ENCODE data around the gene ZSCAN25. TPM values are rescaled to one million over a fixed set of nuclear protein-coding genes. Genes with fewer than 3 reads are reported as not detected.
A peak's percentile ranks its signal among the peaks of the same experiment; 100 is the strongest.
"Not testable (repeated sequence)": the region's sequence is repeated elsewhere in the genome, so short reads cannot be mapped to it uniquely, and the experiment has no call there.

Gene ZSCAN25
- polyA plus RNA-seq, 1 donor from 2014 or later = 12.2 TPM

GRCh38 chr7:99631295-99632109, 14.8 kb downstream of the ZSCAN25 start:
- Histone ChIP-seq H3K27me3 (ENCODE audit: insufficient read depth, low read depth, low read length) (no peaks in the 10 kb centered on the region), H2AFZ (ENCODE audit: low read depth, low read length) (no peak overlapping the region), H3K4me2 (ENCODE audit: low read length) (no peak overlapping the region), H4K20me1 (ENCODE audit: insufficient read depth) (no peaks in the 10 kb centered on the region), H3K9ac (ENCODE audit: low read length) (no peak overlapping the region), H3K27ac (ENCODE audit: low read length) (no peak overlapping the region), H3F3A (ENCODE audit: insufficient read depth, low read length, poor library complexity, severe bottlenecking) (no peaks in the 10 kb centered on the region), H3K9me3 (ENCODE audit: low read length) (no peaks in the 10 kb centered on the region), H3K4me3 (ENCODE audit: low read length) (no peak overlapping the region), H3K9me2 (ENCODE audit: insufficient read depth, low read length) (no peaks in the 10 kb centered on the region), H3K36me3 (ENCODE audit: insufficient read depth, low read length) (peaks cover 3% of the 10 kb centered on the region), H3K79me2 (replicated peaks; ENCODE audit: insufficient read depth, low read length) (no peaks in the 10 kb centered on the region)
- TF ChIP-seq SMC3 (conservative IDR thresholded peaks at IDR 0.05; ENCODE audit: poor library complexity) (peak; percentile 61), TAF1 (IDR thresholded peaks at IDR 0.05; ENCODE audit: low read depth) (no peak), CTCF (IDR thresholded peaks at IDR 0.05; ENCODE audit: poor library complexity, severe bottlenecking) (peak; percentile 58), EZH2 (IDR thresholded peaks at IDR 0.05; ENCODE audit: borderline replicate concordance, insufficient read depth, low read length, poor library complexity, severe bottlenecking) (no peak), MXI1 (conservative IDR thresholded peaks at IDR 0.05; ENCODE audit: poor library complexity, severe bottlenecking) (no peak), RAD21 (conservative IDR thresholded peaks at IDR 0.05) (peak; percentile 64)

GRCh38 chr7:99637414-99637813, 20.7 kb downstream of the ZSCAN25 start:
- H3K79me2 ChIP-seq (replicated peaks; ENCODE audit: insufficient read depth, low read length); H3F3A ChIP-seq (ENCODE audit: insufficient read depth, low read length, poor library complexity, severe bottlenecking); H3K9me3 ChIP-seq (ENCODE audit: low read length); H2AFZ ChIP-seq (ENCODE audit: low read depth, low read length); H3K4me2 ChIP-seq (ENCODE audit: low read length); H3K4me3 ChIP-seq (ENCODE audit: low read length); H3K27me3 ChIP-seq (ENCODE audit: insufficient read depth, low read depth, low read length); H4K20me1 ChIP-seq (ENCODE audit: insufficient read depth); H3K9ac ChIP-seq (ENCODE audit: low read length); H3K9me2 ChIP-seq (ENCODE audit: insufficient read depth, low read length); H3K27ac ChIP-seq (ENCODE audit: low read length); H3K36me3 ChIP-seq (ENCODE audit: insufficient read depth, low read length): not testable (repeated sequence)

- Histone ChIP-seq H3K9me3 (ENCODE audit: low read length) (no peaks in the 10 kb centered on the region), H3F3A (ENCODE audit: insufficient read depth, low read length, poor library complexity, severe bottlenecking) (no peaks in the 10 kb centered on the region), H3K4me3 (ENCODE audit: low read length) (no peak overlapping the region), H3K9ac (ENCODE audit: low read length) (no peak overlapping the region), H3K27me3 (ENCODE audit: insufficient read depth, low read depth, low read length) (no peaks in the 10 kb centered on the region), H3K79me2 (replicated peaks; ENCODE audit: insufficient read depth, low read length) (no peaks in the 10 kb centered on the region), H3K27ac (ENCODE audit: low read length) (no peak overlapping the region), H4K20me1 (ENCODE audit: insufficient read depth) (no peaks in the 10 kb centered on the region), H3K9me2 (ENCODE audit: insufficient read depth, low read length) (no peaks in the 10 kb centered on the region), H3K4me2 (ENCODE audit: low read length) (no peak overlapping the region), H3K36me3 (ENCODE audit: insufficient read depth, low read length) (no peaks in the 10 kb centered on the region), H2AFZ (ENCODE audit: low read depth, low read length) (no peak overlapping the region)
- no peak for TF ChIP-seq MXI1 (conservative IDR thresholded peaks at IDR 0.05; ENCODE audit: poor library complexity, severe bottlenecking)
- no peak for TF ChIP-seq REST (IDR thresholded peaks at IDR 0.05; ENCODE audit: borderline replicate concordance)
- TF ChIP-seq EZH2 (IDR thresholded peaks at IDR 0.05; ENCODE audit: borderline replicate concordance, insufficient read depth, low read length, poor library complexity, severe bottlenecking) = no peak
- TF ChIP-seq EP300 (conservative IDR thresholded peaks at IDR 0.05; ENCODE audit: poor library complexity, severe bottlenecking) = no peak
- no peak for TF ChIP-seq TAF1 (IDR thresholded peaks at IDR 0.05; ENCODE audit: low read depth)
- TF ChIP-seq CTCF (IDR thresholded peaks at IDR 0.05; ENCODE audit: poor library complexity, severe bottlenecking) = no peak
- TF ChIP-seq POLR2AphosphoS5 (IDR thresholded peaks at IDR 0.05) = no peak
- TF ChIP-seq RAD21 (conservative IDR thresholded peaks at IDR 0.05) = no peak
- TF ChIP-seq SMC3 (conservative IDR thresholded peaks at IDR 0.05; ENCODE audit: poor library complexity) = no peak
These were observed 22.0 kb downstream of the ZSCAN25 start for GRCh38 chr7:99638731-99639130.

Data from neural cell (in vitro differentiated cells).